RWPE2 (cell line): Measurements from ENCODE around the gene PLEKHA5.

ENCODE experiments used
- ATAC-seq: fragments of 200-7000 bp; cut with Tn5 transposase; 3 replicates; pipeline ENCODE4 v1.9.1; 2021; ENCODE audit warnings: low read depth
- DNase-seq: peaks from one replicate; pipeline ENCODE4 v3.0.0-alpha.2; 2020; ENCODE audit warnings: low spot score
- H3K27ac ChIP-seq: fragments of 450-650 bp; 2 replicates; pipeline ENCODE4 v1.5.1; 2017; ENCODE audit warnings: mild to moderate bottlenecking; ENCODE audit not compliant: poor library complexity, severe bottlenecking
- H3K27me3 ChIP-seq: fragments of 250-450 bp; sonication (Bioruptor Pico); 2 replicates; pipeline ENCODE4 v1.5.1; 2021; ENCODE audit warnings: mild to moderate bottlenecking, moderate library complexity; ENCODE audit not compliant: insufficient read depth, poor library complexity, severe bottlenecking
- H3K36me3 ChIP-seq: fragments of 250-450 bp; sonication (Bioruptor Pico); 2 replicates; pipeline ENCODE4 v1.5.1; 2020; ENCODE audit warnings: low read depth, mild to moderate bottlenecking, moderate library complexity
- H3K4me1 ChIP-seq: fragments of 250-450 bp; sonication (Bioruptor Pico); 2 replicates; pipeline ENCODE4 v1.5.1; 2021; ENCODE audit warnings: mild to moderate bottlenecking, moderate library complexity; ENCODE audit not compliant: insufficient read depth, poor library complexity, severe bottlenecking
- H3K4me3 ChIP-seq: fragments of 250-450 bp; sonication (Bioruptor Pico); 2 replicates; pipeline ENCODE4 v1.5.1; 2021; ENCODE audit warnings: mild to moderate bottlenecking, moderate library complexity; ENCODE audit not compliant: severe bottlenecking
- H3K9me3 ChIP-seq: fragments of 250-450 bp; sonication (Bioruptor Pico); 2 replicates; pipeline ENCODE4 v1.5.1; 2021; ENCODE audit warnings: mild to moderate bottlenecking, moderate library complexity; ENCODE audit not compliant: severe bottlenecking
- CTCF ChIP-seq: fragments of 450-650 bp; IDR thresholded peaks from one replicate; pipeline ENCODE4 v1.5.1; 2017; ENCODE audit warnings: mild to moderate bottlenecking, moderate library complexity; ENCODE audit not compliant: poor library complexity, severe bottlenecking

Gene PLEKHA5

GRCh38 chr12:19165451-19165850 lies 35.9 kb downstream of the PLEKHA5 start:
- H3K9me3 ChIP-seq = no peaks in the 10 kb centered on the region
- no peaks in the 10 kb centered on the region for H3K4me1 ChIP-seq
- no peak for TF ChIP-seq CTCF
- no peak overlapping the region for H3K4me3 ChIP-seq
- H3K36me3 ChIP-seq = no peaks in the 10 kb centered on the region
- no peaks in the 10 kb centered on the region for H3K27me3 ChIP-seq
- no peak for ATAC-seq
- no peak for DNase-seq
- no peak overlapping the region for H3K27ac ChIP-seq

DNA sequence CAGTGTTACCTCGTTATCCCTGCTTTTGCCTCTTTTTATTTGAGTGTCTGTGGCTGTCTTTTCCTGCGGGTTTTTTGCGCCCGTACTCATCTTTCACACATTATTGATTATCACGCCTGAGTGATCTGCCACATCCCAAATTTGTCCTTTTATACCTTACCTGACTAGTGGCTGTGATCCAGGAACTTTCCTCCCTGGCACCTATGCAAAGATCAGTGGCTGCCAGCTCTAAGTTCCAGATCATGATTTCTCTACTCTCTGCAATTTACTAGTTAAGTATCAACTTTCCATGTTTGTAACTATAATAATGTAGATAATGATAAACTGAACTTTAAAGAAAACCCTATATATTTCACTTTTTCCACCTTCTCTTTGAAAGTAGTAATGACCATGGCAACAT lies 36.9 kb downstream of the PLEKHA5 start:
- Histone ChIP-seq H3K36me3 (no peaks in the 10 kb centered on the region), H3K4me1 (no peaks in the 10 kb centered on the region), H3K27me3 (no peaks in the 10 kb centered on the region), H3K27ac (no peak overlapping the region), H3K4me3 (no peak overlapping the region), H3K9me3 (no peaks in the 10 kb centered on the region)
- DNase-seq (no peak), ATAC-seq (no peak)
- TF ChIP-seq CTCF = no peak

GRCh38 chr12:19166956-19167355 lies 37.4 kb downstream of the PLEKHA5 start:
- Histone ChIP-seq H3K4me1 (no peaks in the 10 kb centered on the region), H3K36me3 (no peaks in the 10 kb centered on the region), H3K9me3 (no peaks in the 10 kb centered on the region), H3K27ac (no peak overlapping the region), H3K4me3 (no peak overlapping the region), H3K27me3 (no peaks in the 10 kb centered on the region)
- ATAC-seq = no peak
- no peak for TF ChIP-seq CTCF
- DNase-seq = no peak

- Histone ChIP-seq H3K9me3 (no peaks in the 10 kb centered on the region), H3K27ac (no peak overlapping the region), H3K27me3 (no peaks in the 10 kb centered on the region), H3K4me3 (no peak overlapping the region), H3K36me3 (no peaks in the 10 kb centered on the region), H3K4me1 (no peaks in the 10 kb centered on the region)
- TF ChIP-seq CTCF = no peak
- DNase-seq (no peak), ATAC-seq (no peak)
Observed at GRCh38 chr12:19167708-19168107, 38.2 kb downstream of the PLEKHA5 start.

DNA sequence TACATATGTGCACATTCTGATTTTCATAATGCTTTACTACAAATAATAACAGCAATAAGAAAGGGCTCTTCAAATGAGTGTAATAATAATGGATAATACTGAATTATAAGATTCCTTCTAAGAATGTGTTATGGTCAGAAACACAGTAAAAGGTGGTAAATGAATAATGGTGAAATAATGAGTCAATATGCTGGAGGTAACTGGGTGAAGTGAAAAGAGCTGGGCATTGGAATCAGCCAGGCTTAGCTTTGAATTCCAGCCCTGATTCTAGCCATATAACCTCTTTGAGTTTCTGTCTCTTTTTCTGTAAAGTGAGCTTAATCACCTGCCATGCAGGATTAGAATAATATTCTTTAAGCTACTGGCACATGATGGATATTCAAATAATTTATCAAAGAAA lies 39.1 kb downstream of the PLEKHA5 start:
- no peak for TF ChIP-seq CTCF
- no peak for DNase-seq
- Histone ChIP-seq H3K36me3 (no peaks in the 10 kb centered on the region), H3K9me3 (no peaks in the 10 kb centered on the region), H3K27ac (no peak overlapping the region), H3K4me1 (no peaks in the 10 kb centered on the region), H3K27me3 (no peaks in the 10 kb centered on the region), H3K4me3 (no peak overlapping the region)
- ATAC-seq = no peak
